Loucy (cell line): Measurements from ENCODE around the gene NPBWR2.

Experiments used
- CTCF ChIP-seq: fragments of 200-600 bp; sonication (generic); conservative IDR thresholded peaks from 2 replicates; pipeline ENCODE4 v1.5.1; 2014; ENCODE audit warnings: mild to moderate bottlenecking, antibody characterized with exemption, low read length
- EZH2phosphoT487 ChIP-seq: fragments of 200-600 bp; IDR thresholded peaks from 2 replicates; pipeline ENCODE4 v1.6.1; 2018; ENCODE audit warnings: antibody characterized with exemption, mild to moderate bottlenecking, moderate library complexity, borderline replicate concordance

DNA sequence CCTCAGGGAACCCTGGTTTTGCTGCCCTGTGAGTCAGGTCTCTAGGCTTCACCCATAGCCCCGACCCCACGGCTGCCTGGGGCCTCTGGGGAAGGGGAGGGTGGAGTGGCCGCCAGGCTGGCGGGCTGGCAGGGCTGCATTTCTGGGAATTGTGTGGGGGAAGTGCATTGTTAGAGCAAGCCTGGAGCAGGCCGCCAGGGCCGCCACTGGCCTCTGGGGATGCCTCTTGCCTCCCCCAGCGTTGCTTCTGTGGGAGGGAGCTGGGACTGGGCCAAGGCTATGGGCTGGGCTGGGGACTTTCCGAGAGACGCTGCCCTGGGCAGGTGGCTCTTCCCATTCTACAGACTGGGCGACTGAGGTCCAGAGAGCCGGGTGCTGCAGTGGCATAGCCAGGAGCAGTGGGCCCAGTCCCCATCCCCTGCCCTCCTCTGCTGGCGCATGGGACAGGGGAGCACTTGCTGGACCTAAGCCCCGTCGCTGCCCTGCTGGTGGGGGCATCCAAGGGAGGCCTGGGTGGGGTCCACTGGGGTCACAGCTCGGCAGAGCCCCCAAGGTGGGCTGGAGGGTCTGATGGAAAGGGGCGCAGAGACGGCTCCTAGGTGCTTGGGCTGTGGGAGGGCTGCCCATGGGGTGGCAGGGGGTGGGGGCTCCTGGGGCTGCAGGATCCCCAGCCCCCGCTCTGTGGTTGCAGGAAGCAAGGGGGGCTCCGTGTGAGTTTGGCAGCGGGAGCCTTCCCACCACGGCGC, 51.3 kb downstream of the NPBWR2 start:
- TF ChIP-seq CTCF (no peak), EZH2phosphoT487 (no peak)
